Left ventricle myocardium inferior (tissue), 1 donor: Measurements from ENCODE around the gene GRPEL1. TPM values are rescaled to one million over a fixed set of nuclear protein-coding genes. Genes with fewer than 3 reads are reported as not detected.

Experiments
- DNase-seq: peaks from one replicate; pipeline ENCODE4 v3.0.0-alpha.2; 2020
- H3K27ac ChIP-seq: fragments of 200-600 bp; replicated peaks from 2 replicates; pipeline ENCODE4 v1.8.0; 2021
- H3K27me3 ChIP-seq: fragments of 200-600 bp; 2 replicates; pipeline ENCODE4 v1.8.0; 2021; ENCODE audit warnings: low read depth
- H3K36me3 ChIP-seq: fragments of 200-600 bp; 2 replicates; pipeline ENCODE4 v1.8.0; 2021
- H3K4me1 ChIP-seq: fragments of 200-600 bp; 2 replicates; pipeline ENCODE4 v1.8.0; 2021
- H3K4me3 ChIP-seq: fragments of 200-600 bp; 2 replicates; pipeline ENCODE4 v1.8.0; 2021; ENCODE audit warnings: mild to moderate bottlenecking, moderate library complexity
- H3K9me3 ChIP-seq: fragments of 200-600 bp; replicated peaks from 2 replicates; pipeline ENCODE4 v1.8.0; 2021
- CTCF ChIP-seq: fragments of 200-600 bp; IDR thresholded peaks from 2 replicates; pipeline ENCODE4 v1.8.0; 2021; ENCODE audit warnings: antibody characterized with exemption, mild to moderate bottlenecking, borderline replicate concordance
- intact Hi-C: fragments of 100-400 bp; cut with micrococcal nuclease; formaldehyde crosslinking; loops from one replicate; pipeline ENCODE4 v1.11.0; 2022
- total RNA-seq: library from RNA; stranded (reverse); fragmentation: NEBNext Ultra II Directional; extraction: Animal tissue kit (Norgen Biotek cat#: 25700); gene quantifications from one replicate; pipeline ENCODE4 v1.2.1, GENCODE V29; 2021
- donor health status: DM: no; HTN: yes; CAD: no; lungs with severe emphysema.

Gene GRPEL1
- total RNA-seq, 1 donor from 2014 or later, result 58.2 TPM

GRCh38 chr4:7073526-7074390 is 5.9 kb upstream of the GRPEL1 start:
- no peak for DNase-seq
- TF ChIP-seq CTCF, result no peak
- intact Hi-C loops, result no loop called here
- no peak overlapping the region for H3K4me3 ChIP-seq
- no peaks in the 10 kb centered on the region for H3K9me3 ChIP-seq
- H3K27me3 ChIP-seq, result no peaks in the 10 kb centered on the region
- peaks cover 20% of the 10 kb centered on the region for H3K4me1 ChIP-seq
- no peak overlapping the region for H3K27ac ChIP-seq
- no peaks in the 10 kb centered on the region for H3K36me3 ChIP-seq

GRCh38 chr4:7073059-7073458 is 5.2 kb upstream of the GRPEL1 start:
- TF ChIP-seq CTCF, result no peak
- H3K9me3 ChIP-seq, result no peaks in the 10 kb centered on the region
- H3K4me3 ChIP-seq, result no peak overlapping the region
- no peaks in the 10 kb centered on the region for H3K36me3 ChIP-seq
- H3K27me3 ChIP-seq, result no peaks in the 10 kb centered on the region
- intact Hi-C loops, result no loop called here
- no peak for DNase-seq
- H3K4me1 ChIP-seq, result peaks cover 25% of the 10 kb centered on the region
- H3K27ac ChIP-seq, result no peak overlapping the region

- peak; percentile 76 for DNase-seq
- no peaks in the 10 kb centered on the region for H3K27me3 ChIP-seq
- H3K36me3 ChIP-seq, result no peaks in the 10 kb centered on the region
- no peak overlapping the region for H3K4me3 ChIP-seq
- TF ChIP-seq CTCF, result peak; percentile 100
- H3K4me1 ChIP-seq, result peaks cover 35% of the 10 kb centered on the region
- no peak overlapping the region for H3K27ac ChIP-seq
- intact Hi-C loops, result no loop called here
- H3K9me3 ChIP-seq, result no peaks in the 10 kb centered on the region
Measured at GRCh38 chr4:7070729-7071511, 3.1 kb upstream of the GRPEL1 start.

GRCh38 chr4:7068883-7069282 is 1.0 kb upstream of the GRPEL1 start:
- H3K27ac ChIP-seq, result peak overlapping the region; percentile 96
- H3K9me3 ChIP-seq, result no peaks in the 10 kb centered on the region
- H3K4me1 ChIP-seq, result peaks cover 48% of the 10 kb centered on the region
- DNase-seq, result no peak
- intact Hi-C loops, result no loop called here
- TF ChIP-seq CTCF, result no peak
- peaks cover 3% of the 10 kb centered on the region for H3K36me3 ChIP-seq
- no peaks in the 10 kb centered on the region for H3K27me3 ChIP-seq
- H3K4me3 ChIP-seq, result peak overlapping the region; percentile 82

GRCh38 chr4:7068279-7068842 is 497 bp upstream of the GRPEL1 start:
- intact Hi-C loops, result no loop called here
- Histone ChIP-seq H3K36me3 (peaks cover 8% of the 10 kb centered on the region), H3K27ac (peak overlapping the region; percentile 96), H3K27me3 (no peaks in the 10 kb centered on the region), H3K4me3 (peak overlapping the region; percentile 82), H3K4me1 (peaks cover 48% of the 10 kb centered on the region), H3K9me3 (no peaks in the 10 kb centered on the region)
- no peak for TF ChIP-seq CTCF
- DNase-seq, result no peak
